CD4-positive, CD25-positive, alpha-beta regulatory T cell (primary cell): ENCODE measurements around the gene LARGE2. TPM values are rescaled to one million over a fixed set of nuclear protein-coding genes. Genes with fewer than 3 reads are reported as not detected.

ENCODE experiments used
- ATAC-seq, 2 donors: fragments of 150-1000 bp; cut with Tn5 transposase; one replicate each; pipeline ENCODE4 v1.10.0; 2021; ENCODE audit warnings: low read depth in 2 of 2, moderate number of reproducible peaks in 2 of 2, moderate library complexity in 1 of 2
- DNase-seq, 3 donors: peaks; one replicate each; pipeline versions ENCODE4 v3.0.0 to v3.0.0-alpha.2; 2012 to 2022; ENCODE audit warnings: mixed read lengths in 1 of 3
- H3K27ac ChIP-seq: one replicate; pipeline ENCODE4 v1.7.0; 2013; ENCODE audit warnings: mild to moderate bottlenecking, low read length; ENCODE audit not compliant: insufficient read depth, poor library complexity, severe bottlenecking
- H3K27me3 ChIP-seq: one replicate; pipeline ENCODE4 v1.7.0; 2013; ENCODE audit warnings: low read length; ENCODE audit not compliant: control insufficient read depth, insufficient read depth
- H3K36me3 ChIP-seq: one replicate; pipeline ENCODE4 v1.7.0; 2013; ENCODE audit warnings: mild to moderate bottlenecking, low read length, moderate library complexity; ENCODE audit not compliant: control insufficient read depth, insufficient read depth
- H3K4me1 ChIP-seq: 2 replicates; pipeline ENCODE4 v1.7.0; 2013; ENCODE audit warnings: mild to moderate bottlenecking, low read length; ENCODE audit not compliant: insufficient read depth, control insufficient read depth, poor library complexity, severe bottlenecking
- H3K4me3 ChIP-seq: one replicate; pipeline ENCODE4 v1.7.0; 2013; ENCODE audit warnings: low read depth, mild to moderate bottlenecking, low read length, moderate library complexity
- H3K9me3 ChIP-seq, 2 experiments: 1 replicate in 1 of 2; 2 replicates in 1 of 2; pipeline ENCODE4 v1.7.0; 2013; ENCODE audit warnings: low read length in 2 of 2, mild to moderate bottlenecking in 1 of 2, moderate library complexity in 1 of 2; ENCODE audit not compliant: control insufficient read depth in 2 of 2
- H3K27ac Mint-ChIP-seq, 3 donors: one replicate each; pipeline ENCODE4 v1.8.0; 2020 to 2022; ENCODE audit warnings: mild to moderate bottlenecking in 3 of 3, mixed read lengths in 3 of 3, moderate library complexity in 2 of 3
- H3K27me3 Mint-ChIP-seq: one replicate; pipeline ENCODE4 v1.8.0; 2022; ENCODE audit warnings: mild to moderate bottlenecking, mixed read lengths
- H3K36me3 Mint-ChIP-seq: one replicate; pipeline ENCODE4 v1.8.0; 2020; ENCODE audit warnings: mixed read lengths
- H3K4me1 Mint-ChIP-seq, 4 donors: one replicate each; pipeline ENCODE4 v1.8.0; 2020 to 2022; ENCODE audit warnings: mixed read lengths in 4 of 4, mild to moderate bottlenecking in 1 of 4
- H3K4me3 Mint-ChIP-seq, 4 donors: one replicate each; pipeline ENCODE4 v1.8.0; 2020 to 2022; ENCODE audit warnings: mild to moderate bottlenecking in 4 of 4, mixed read lengths in 4 of 4, moderate library complexity in 3 of 4
- H3K9me3 Mint-ChIP-seq, 7 donors: one replicate each; pipeline ENCODE4 v1.8.0; 2020 to 2022; ENCODE audit warnings: mixed read lengths in 7 of 7, mild to moderate bottlenecking in 3 of 7, moderate library complexity in 2 of 7
- polyA plus RNA-seq, 4 donors: library from polyadenylated mRNA; unstranded; fragments of 300-500 nt; fragmentation: Illumina TruSeq; gene quantifications; one replicate each; pipeline ENCODE4 v1.2.3, GENCODE V29; 2021
- total RNA-seq: library from RNA; stranded (reverse); gene quantifications from one replicate; pipeline ENCODE4 v1.2.3, GENCODE V29; 2022

The LARGE2 gene
- total RNA-seq (4.2 TPM), polyA plus RNA-seq (1 to 10 TPM in 2 of 4 donors, under 1 TPM in 2; 0.65 to 3.4 (median 1.2) TPM)

GRCh38 chr11:45922425-45923082, at the start of gene LARGE2:
TSS of gene LARGE2 (plus strand) at chr11:45922656. CDS start at chr11:45922883, 227 bp downstream.
- no peak for ATAC-seq
- Mint-ChIP-seq H3K4me1 (peaks cover 0 to 60% (median 25%) of the 10 kb centered on the region in 4 donors), H3K36me3 (peaks cover 3% of the 10 kb centered on the region), H3K9me3 (peaks cover 0 to 2% (median 0%) of the 10 kb centered on the region in 7 donors), H3K4me3 (peak within 1 kb of the TSS; percentile 93 to 97 (median 94)), H3K27ac (peak within 1 kb of the TSS in 2 of 3 donors; percentile 63 to 88), H3K27me3 (peaks cover 37% of the 10 kb centered on the region)
- Histone ChIP-seq H3K36me3 (no peaks in the 10 kb centered on the region), H3K27me3 (no peaks in the 10 kb centered on the region), H3K27ac (peak within 1 kb of the TSS; percentile 14), H3K4me1 (peaks cover 45% of the 10 kb centered on the region), H3K4me3 (no peak within 1 kb of the TSS), H3K9me3 (no peaks in the 10 kb centered on the region)
- peak in 1 of 3 donors; percentile 37 for DNase-seq

- Mint-ChIP-seq H3K4me1 (no peaks in the 10 kb centered on the region), H3K27ac (no peak overlapping the region)
- DNase-seq: no peak
Measured at GRCh38 chr11:45876401-45876800, 46.1 kb upstream of the LARGE2 start.

GRCh38 chr11:45877221-45877620, 45.2 kb upstream of the LARGE2 start:
- Histone ChIP-seq H3K9me3 (no peaks in the 10 kb centered on the region), H3K36me3 (peaks cover 70% of the 10 kb centered on the region), H3K4me3 (no peak overlapping the region), H3K27ac (no peak overlapping the region), H3K27me3 (no peaks in the 10 kb centered on the region), H3K4me1 (no peaks in the 10 kb centered on the region)
- ATAC-seq: no peak
- Mint-ChIP-seq H3K4me1 (no peaks in the 10 kb centered on the region), H3K9me3 (no peaks in the 10 kb centered on the region), H3K27ac (no peak overlapping the region), H3K4me3 (no peak overlapping the region), H3K36me3 (peaks cover 68% of the 10 kb centered on the region), H3K27me3 (no peaks in the 10 kb centered on the region)
- DNase-seq: no peak

More at GRCh38 chr11:45876401-45876800, 46.1 kb upstream of the LARGE2 start:
- H3K27me3 ChIP-seq: no peaks in the 10 kb centered on the region
- H3K9me3 ChIP-seq: no peaks in the 10 kb centered on the region
- H3K36me3 ChIP-seq: peaks cover 70% of the 10 kb centered on the region
- ATAC-seq: no peak
- H3K36me3 Mint-ChIP-seq: peaks cover 67% of the 10 kb centered on the region
- H3K27ac ChIP-seq: no peak overlapping the region
- no peak overlapping the region for H3K4me3 ChIP-seq
- H3K27me3 Mint-ChIP-seq: no peaks in the 10 kb centered on the region
- H3K4me1 ChIP-seq: no peaks in the 10 kb centered on the region
- H3K9me3 Mint-ChIP-seq: no peaks in the 10 kb centered on the region
- H3K4me3 Mint-ChIP-seq: no peak overlapping the region

GRCh38 chr11:45877845-45878244, 44.6 kb upstream of the LARGE2 start:
- ATAC-seq (no peak), DNase-seq (no peak)
- Histone ChIP-seq H3K36me3 (peaks cover 69% of the 10 kb centered on the region), H3K27me3 (no peaks in the 10 kb centered on the region), H3K4me1 (no peaks in the 10 kb centered on the region), H3K27ac (no peak overlapping the region), H3K4me3 (no peak overlapping the region), H3K9me3 (no peaks in the 10 kb centered on the region)
- H3K4me3 Mint-ChIP-seq: peak overlapping the region in 1 of 4 donors; percentile 35
- no peaks in the 10 kb centered on the region for H3K9me3 Mint-ChIP-seq
- no peak overlapping the region for H3K27ac Mint-ChIP-seq
- H3K36me3 Mint-ChIP-seq: peaks cover 70% of the 10 kb centered on the region
- no peaks in the 10 kb centered on the region for H3K27me3 Mint-ChIP-seq
- no peaks in the 10 kb centered on the region for H3K4me1 Mint-ChIP-seq

- H3K36me3 Mint-ChIP-seq: peaks cover 57% of the 10 kb centered on the region
- no peak overlapping the region for H3K4me3 Mint-ChIP-seq
- H3K9me3 Mint-ChIP-seq: peaks cover 0 to 2% (median 0%) of the 10 kb centered on the region in 7 donors
- H3K36me3 ChIP-seq: peaks cover 58% of the 10 kb centered on the region
- no peaks in the 10 kb centered on the region for H3K27me3 ChIP-seq
- no peak overlapping the region for H3K4me3 ChIP-seq
- peaks cover 0 to 10% (median 6%) of the 10 kb centered on the region in 4 donors for H3K4me1 Mint-ChIP-seq
- no peak overlapping the region for H3K27ac Mint-ChIP-seq
- H3K4me1 ChIP-seq: peaks cover 2% of the 10 kb centered on the region
- no peak for ATAC-seq
- no peak overlapping the region for H3K27ac ChIP-seq
- H3K9me3 ChIP-seq: no peaks in the 10 kb centered on the region
- no peak for DNase-seq
- H3K27me3 Mint-ChIP-seq: no peaks in the 10 kb centered on the region
Measured at GRCh38 chr11:45879803-45880686, 42.4 kb upstream of the LARGE2 start.

GRCh38 chr11:45880772-45881570, 41.5 kb upstream of the LARGE2 start:
- no peak overlapping the region for H3K27ac ChIP-seq
- no peak overlapping the region for H3K4me3 ChIP-seq
- Mint-ChIP-seq H3K4me3 (no peak overlapping the region), H3K36me3 (peaks cover 48% of the 10 kb centered on the region), H3K4me1 (peaks cover 0 to 13% (median 6%) of the 10 kb centered on the region in 4 donors), H3K27me3 (no peaks in the 10 kb centered on the region), H3K9me3 (peaks cover 0 to 2% (median 0%) of the 10 kb centered on the region in 7 donors), H3K27ac (no peak overlapping the region)
- ATAC-seq (no peak), DNase-seq (no peak)
- H3K36me3 ChIP-seq: peaks cover 48% of the 10 kb centered on the region
- no peaks in the 10 kb centered on the region for H3K27me3 ChIP-seq
- H3K4me1 ChIP-seq: peaks cover 9% of the 10 kb centered on the region
- H3K9me3 ChIP-seq: no peaks in the 10 kb centered on the region

- H3K9me3 Mint-ChIP-seq: peaks cover 0 to 2% (median 0%) of the 10 kb centered on the region in 7 donors
- peaks cover 41% of the 10 kb centered on the region for H3K36me3 ChIP-seq
- no peak overlapping the region for H3K27ac Mint-ChIP-seq
- peaks cover 10% of the 10 kb centered on the region for H3K4me1 ChIP-seq
- H3K36me3 Mint-ChIP-seq: peaks cover 39% of the 10 kb centered on the region
- no peaks in the 10 kb centered on the region for H3K27me3 ChIP-seq
- DNase-seq (no peak), ATAC-seq (no peak)
- H3K4me3 Mint-ChIP-seq: peak overlapping the region in 2 of 4 donors; percentile 10 to 39
- no peak overlapping the region for H3K4me3 ChIP-seq
- H3K4me1 Mint-ChIP-seq: peaks cover 0 to 13% (median 6%) of the 10 kb centered on the region in 4 donors
- H3K27ac ChIP-seq: no peak overlapping the region
- peaks cover 1% of the 10 kb centered on the region for H3K27me3 Mint-ChIP-seq
- H3K9me3 ChIP-seq: no peaks in the 10 kb centered on the region
Measured at GRCh38 chr11:45881708-45882368, 40.6 kb upstream of the LARGE2 start.
